Ishikawa (cell line): Measurements from ENCODE around the gene KDM2B.

Experiments used
- CREB1 ChIP-seq: IDR thresholded peaks from 2 replicates; pipeline ENCODE4 v1.6.1; 2012; ENCODE audit warnings: low read depth
- EP300 ChIP-seq: IDR thresholded peaks from 2 replicates; pipeline ENCODE4 v1.6.1; 2012; ENCODE audit warnings: borderline replicate concordance
- FOXM1 ChIP-seq: IDR thresholded peaks from 2 replicates; pipeline ENCODE4 v1.6.1; 2012; ENCODE audit warnings: low read depth, borderline replicate concordance
- TEAD4 ChIP-seq: IDR thresholded peaks from 2 replicates; pipeline ENCODE4 v1.6.1; 2012
- USF1 ChIP-seq: IDR thresholded peaks from 2 replicates; pipeline ENCODE4 v1.6.1; 2012
- TF ChIP-seq, protein P1 (sequence below): IDR thresholded peaks from 2 replicates; pipeline ENCODE4 v1.6.1; 2012
- TF ChIP-seq, protein P2 (sequence below): IDR thresholded peaks from 2 replicates; pipeline ENCODE4 v1.6.1; 2012; ENCODE audit warnings: low read depth, mild to moderate bottlenecking

DNA sequence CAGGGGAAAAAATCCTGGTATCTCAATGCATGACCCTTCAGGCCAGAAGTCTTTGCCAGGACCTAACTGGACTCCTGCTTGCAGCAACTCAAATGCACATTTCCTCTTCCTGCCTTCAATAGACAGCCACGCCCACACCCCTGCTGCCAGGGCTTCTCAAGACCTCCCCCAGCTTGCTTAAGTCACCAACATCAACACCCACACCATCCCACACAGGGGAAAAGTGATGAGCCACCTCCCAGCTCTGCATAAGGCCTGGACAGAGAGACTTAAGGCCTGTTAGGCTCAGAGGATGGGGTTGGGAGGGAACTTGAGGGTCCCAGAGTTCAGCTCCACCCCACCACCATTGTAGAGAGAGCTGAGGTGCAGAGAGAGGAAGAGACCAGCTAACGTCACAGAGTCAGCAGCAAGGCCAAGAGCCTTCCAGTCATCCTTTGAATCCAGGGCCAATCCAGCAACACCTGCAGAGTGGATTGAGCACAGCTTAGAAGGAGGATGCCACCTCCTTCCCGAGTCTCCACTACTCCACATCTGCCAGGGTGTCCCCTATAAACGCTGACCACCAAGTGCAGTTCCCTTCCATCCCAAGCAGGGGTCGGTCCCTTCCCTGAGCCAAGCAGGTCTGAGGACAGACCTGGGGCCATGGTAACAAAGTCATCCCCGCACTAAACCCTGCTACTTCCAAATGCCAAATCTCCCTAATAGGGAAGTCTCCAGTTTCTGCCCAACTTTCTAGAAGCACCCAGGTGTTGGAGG, 50.0 kb downstream of the KDM2B start:
- no peak for TF ChIP-seq USF1
- no peak for TF ChIP-seq EP300
- TF ChIP-seq FOXM1 = no peak
- no peak for TF ChIP-seq TEAD4
- TF ChIP-seq, protein P1, sequence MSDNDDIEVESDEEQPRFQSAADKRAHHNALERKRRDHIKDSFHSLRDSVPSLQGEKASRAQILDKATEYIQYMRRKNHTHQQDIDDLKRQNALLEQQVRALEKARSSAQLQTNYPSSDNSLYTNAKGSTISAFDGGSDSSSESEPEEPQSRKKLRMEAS = no peak
- TF ChIP-seq CREB1 = no peak
- TF ChIP-seq, protein P2, sequence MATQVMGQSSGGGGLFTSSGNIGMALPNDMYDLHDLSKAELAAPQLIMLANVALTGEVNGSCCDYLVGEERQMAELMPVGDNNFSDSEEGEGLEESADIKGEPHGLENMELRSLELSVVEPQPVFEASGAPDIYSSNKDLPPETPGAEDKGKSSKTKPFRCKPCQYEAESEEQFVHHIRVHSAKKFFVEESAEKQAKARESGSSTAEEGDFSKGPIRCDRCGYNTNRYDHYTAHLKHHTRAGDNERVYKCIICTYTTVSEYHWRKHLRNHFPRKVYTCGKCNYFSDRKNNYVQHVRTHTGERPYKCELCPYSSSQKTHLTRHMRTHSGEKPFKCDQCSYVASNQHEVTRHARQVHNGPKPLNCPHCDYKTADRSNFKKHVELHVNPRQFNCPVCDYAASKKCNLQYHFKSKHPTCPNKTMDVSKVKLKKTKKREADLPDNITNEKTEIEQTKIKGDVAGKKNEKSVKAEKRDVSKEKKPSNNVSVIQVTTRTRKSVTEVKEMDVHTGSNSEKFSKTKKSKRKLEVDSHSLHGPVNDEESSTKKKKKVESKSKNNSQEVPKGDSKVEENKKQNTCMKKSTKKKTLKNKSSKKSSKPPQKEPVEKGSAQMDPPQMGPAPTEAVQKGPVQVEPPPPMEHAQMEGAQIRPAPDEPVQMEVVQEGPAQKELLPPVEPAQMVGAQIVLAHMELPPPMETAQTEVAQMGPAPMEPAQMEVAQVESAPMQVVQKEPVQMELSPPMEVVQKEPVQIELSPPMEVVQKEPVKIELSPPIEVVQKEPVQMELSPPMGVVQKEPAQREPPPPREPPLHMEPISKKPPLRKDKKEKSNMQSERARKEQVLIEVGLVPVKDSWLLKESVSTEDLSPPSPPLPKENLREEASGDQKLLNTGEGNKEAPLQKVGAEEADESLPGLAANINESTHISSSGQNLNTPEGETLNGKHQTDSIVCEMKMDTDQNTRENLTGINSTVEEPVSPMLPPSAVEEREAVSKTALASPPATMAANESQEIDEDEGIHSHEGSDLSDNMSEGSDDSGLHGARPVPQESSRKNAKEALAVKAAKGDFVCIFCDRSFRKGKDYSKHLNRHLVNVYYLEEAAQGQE = no peak
